Mucosa of descending colon (tissue), 3 donors: ENCODE data around the gene ARHGAP10. TPM values are rescaled to one million over a fixed set of nuclear protein-coding genes. Genes with fewer than 3 reads are reported as not detected.
"Not testable (repeated sequence)": the region's sequence is repeated elsewhere in the genome, so short reads cannot be mapped to it uniquely, and the experiment has no call there.

Experiments
- ATAC-seq: fragments of 200-7000 bp; cut with Tn5 transposase; one replicate; pipeline ENCODE4 v1.9.1; 2020; ENCODE audit warnings: mild to moderate bottlenecking, moderate library complexity
- DNase-seq, 3 donors: peaks; one replicate each; pipeline ENCODE4 v3.0.0-alpha.2; 2020
- H3K36me3 ChIP-seq: fragments of 200-600 bp; one replicate; pipeline ENCODE4 v1.8.0; 2021; ENCODE audit warnings: low read depth, mild to moderate bottlenecking
- H3K4me1 ChIP-seq: fragments of 200-600 bp; one replicate; pipeline ENCODE4 v1.8.0; 2021; ENCODE audit warnings: low read depth, mild to moderate bottlenecking
- H3K4me3 ChIP-seq: fragments of 200-600 bp; one replicate; pipeline ENCODE4 v1.8.0; 2021; ENCODE audit warnings: mild to moderate bottlenecking
- H3K9me3 ChIP-seq: fragments of 200-600 bp; one replicate; pipeline ENCODE4 v1.8.0; 2021; ENCODE audit warnings: mild to moderate bottlenecking
- intact Hi-C, 2 donors: fragments of 100-400 bp; cut with DNase I in 1 of 2; cut with micrococcal nuclease in 1 of 2; formaldehyde crosslinking; loops; one replicate each; pipeline versions ENCODE4 v1.11.0 to v1.11.1; 2022; cut with DNase I, micrococcal nuclease
- total RNA-seq, 3 donors: library from RNA; stranded (reverse); fragmentation: NEBNext Ultra II Directional in 2 of 3; extraction: Animal tissue kit (Norgen Biotek cat#: 25700) in 2 of 3; gene quantifications; one replicate each; pipeline versions ENCODE4 v1.2.1 to v1.2.4, GENCODE V29; 2021 to 2023
- TF ChIP-seq, protein P1 (sequence below): fragments of 200-600 bp; IDR thresholded peaks from one replicate; pipeline ENCODE4 v1.8.0; 2022; ENCODE audit warnings: antibody characterized with exemption, mild to moderate bottlenecking
- donor health status: DM: no; HTN: no; CAD: no; lungs with moderate emphysema.
- donor health status: DM: no; HTN: no; CAD: no.
- donor health status: DM: no; HTN: yes; CAD: no.

The ARHGAP10 gene
- total RNA-seq, 3 donors from 2014 or later = 3.0 to 66.6 (median 8.1) TPM

GRCh38 chr4:147991543-147992283 is 259.8 kb downstream of the ARHGAP10 start:
- H3K9me3 ChIP-seq = no peaks in the 10 kb centered on the region
- DNase-seq = no peak
- TF ChIP-seq, protein P1, sequence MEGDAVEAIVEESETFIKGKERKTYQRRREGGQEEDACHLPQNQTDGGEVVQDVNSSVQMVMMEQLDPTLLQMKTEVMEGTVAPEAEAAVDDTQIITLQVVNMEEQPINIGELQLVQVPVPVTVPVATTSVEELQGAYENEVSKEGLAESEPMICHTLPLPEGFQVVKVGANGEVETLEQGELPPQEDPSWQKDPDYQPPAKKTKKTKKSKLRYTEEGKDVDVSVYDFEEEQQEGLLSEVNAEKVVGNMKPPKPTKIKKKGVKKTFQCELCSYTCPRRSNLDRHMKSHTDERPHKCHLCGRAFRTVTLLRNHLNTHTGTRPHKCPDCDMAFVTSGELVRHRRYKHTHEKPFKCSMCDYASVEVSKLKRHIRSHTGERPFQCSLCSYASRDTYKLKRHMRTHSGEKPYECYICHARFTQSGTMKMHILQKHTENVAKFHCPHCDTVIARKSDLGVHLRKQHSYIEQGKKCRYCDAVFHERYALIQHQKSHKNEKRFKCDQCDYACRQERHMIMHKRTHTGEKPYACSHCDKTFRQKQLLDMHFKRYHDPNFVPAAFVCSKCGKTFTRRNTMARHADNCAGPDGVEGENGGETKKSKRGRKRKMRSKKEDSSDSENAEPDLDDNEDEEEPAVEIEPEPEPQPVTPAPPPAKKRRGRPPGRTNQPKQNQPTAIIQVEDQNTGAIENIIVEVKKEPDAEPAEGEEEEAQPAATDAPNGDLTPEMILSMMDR = no peak
- H3K4me1 ChIP-seq = no peaks in the 10 kb centered on the region
- intact Hi-C loops = no loop called here
- H3K4me3 ChIP-seq = no peak overlapping the region
- no peak for ATAC-seq
- no peaks in the 10 kb centered on the region for H3K36me3 ChIP-seq

DNA sequence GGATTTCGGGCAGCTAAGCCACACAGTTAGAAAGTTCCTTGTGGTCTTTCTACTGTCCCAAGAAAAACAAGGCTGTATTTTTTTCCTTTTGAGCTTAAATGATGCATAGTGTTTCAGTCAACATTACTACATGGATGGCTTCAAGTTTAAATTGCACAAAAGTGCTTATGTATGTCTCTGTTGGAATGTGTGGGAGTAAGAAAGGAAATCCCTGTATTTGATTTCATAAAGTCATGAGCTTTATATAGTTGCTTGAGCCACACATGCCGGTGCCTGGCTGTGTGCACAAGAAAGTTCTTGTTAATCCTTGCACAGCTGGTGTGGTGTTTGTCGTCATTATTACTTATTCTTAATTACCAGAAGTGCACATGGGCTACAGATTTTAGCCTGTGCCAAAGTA is 262.2 kb downstream of the ARHGAP10 start:
- no peak overlapping the region for H3K4me3 ChIP-seq
- intact Hi-C loops = no loop called here
- H3K36me3 ChIP-seq = no peaks in the 10 kb centered on the region
- H3K9me3 ChIP-seq = no peaks in the 10 kb centered on the region
- TF ChIP-seq, protein P1 = no peak
- ATAC-seq = no peak
- DNase-seq = no peak
- no peaks in the 10 kb centered on the region for H3K4me1 ChIP-seq

GRCh38 chr4:147994491-147995385 is 262.9 kb downstream of the ARHGAP10 start:
- ATAC-seq (no peak), DNase-seq (no peak)
- TF ChIP-seq, protein P1 = no peak
- no peaks in the 10 kb centered on the region for H3K9me3 ChIP-seq
- intact Hi-C loops = no loop called here
- no peaks in the 10 kb centered on the region for H3K4me1 ChIP-seq
- no peaks in the 10 kb centered on the region for H3K36me3 ChIP-seq
- H3K4me3 ChIP-seq = no peak overlapping the region

DNA sequence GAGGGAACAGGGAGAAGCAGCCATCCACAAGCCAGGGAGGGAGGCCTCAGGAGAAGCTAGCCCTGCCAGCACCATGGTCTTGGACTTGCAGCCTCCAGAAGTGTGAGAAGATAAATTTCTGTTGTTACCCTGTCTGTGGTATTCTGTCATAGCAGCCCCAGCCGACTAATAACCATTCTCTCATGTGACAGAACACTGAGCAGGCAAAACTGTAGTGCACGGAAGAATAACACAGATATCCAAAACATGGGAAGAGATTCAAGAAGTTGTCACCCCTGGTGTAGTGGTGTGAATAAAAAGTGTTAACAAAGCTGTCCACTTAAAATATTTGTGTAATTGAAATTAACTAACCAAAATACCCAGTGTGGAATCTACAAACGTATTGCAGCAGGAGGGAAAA is 265.0 kb downstream of the ARHGAP10 start:
- H3K4me1 ChIP-seq = no peaks in the 10 kb centered on the region
- ATAC-seq (no peak), DNase-seq (no peak)
- TF ChIP-seq, protein P1 = no peak
- no peak overlapping the region for H3K4me3 ChIP-seq
- H3K36me3 ChIP-seq = no peaks in the 10 kb centered on the region
- intact Hi-C loops = no loop called here
- peaks cover 4% of the 10 kb centered on the region for H3K9me3 ChIP-seq

- H3K9me3 ChIP-seq, H3K36me3 ChIP-seq, H3K4me1 ChIP-seq, ATAC-seq, intact Hi-C loops, DNase-seq, H3K4me3 ChIP-seq: not testable (repeated sequence)
Measured at GRCh38 chr4:148000038-148000437, 268.1 kb downstream of the ARHGAP10 start.

GRCh38 chr4:148004228-148004857 is 272.5 kb downstream of the ARHGAP10 start:
- ATAC-seq = no peak

More at GRCh38 chr4:148004228-148004857, 272.5 kb downstream of the ARHGAP10 start:
- H3K4me1 ChIP-seq = no peaks in the 10 kb centered on the region
- H3K4me3 ChIP-seq = no peak overlapping the region
- no peaks in the 10 kb centered on the region for H3K36me3 ChIP-seq
- intact Hi-C loops = no loop called here
- peaks cover 4% of the 10 kb centered on the region for H3K9me3 ChIP-seq
- TF ChIP-seq, protein P1 = no peak
- DNase-seq = peak in 1 of 3 donors; percentile 29
